DOHH2 (cell line): Measurements from ENCODE around the gene LRMDA.

Experiments
- H3F3A ChIP-seq: fragments of 200-600 bp; sonication (generic), shearing (Covaris generic); 2 replicates; pipeline ENCODE4 v1.6.0; 2016; ENCODE audit warnings: antibody characterized with exemption, mild to moderate bottlenecking; ENCODE audit not compliant: control insufficient read depth, insufficient read depth
- H3K27ac ChIP-seq: fragments of 200-600 bp; sonication (generic); 2 replicates; pipeline ENCODE4 v1.5.1; 2014; ENCODE audit warnings: low read depth, mild to moderate bottlenecking, low read length, moderate library complexity
- H3K27me3 ChIP-seq: fragments of 200-600 bp; sonication (generic); 2 replicates; pipeline ENCODE4 v1.6.1; 2014; ENCODE audit warnings: mild to moderate bottlenecking, low read length, mixed read lengths; ENCODE audit not compliant: control insufficient read depth
- H3K36me3 ChIP-seq: fragments of 200-600 bp; sonication (generic); 2 replicates; pipeline ENCODE4 v1.6.1; 2014; ENCODE audit warnings: mild to moderate bottlenecking, low read length, moderate library complexity, mixed read lengths; ENCODE audit not compliant: control insufficient read depth
- H3K4me1 ChIP-seq: fragments of 200-600 bp; sonication (generic); 2 replicates; pipeline ENCODE4 v1.6.1; 2014; ENCODE audit warnings: mild to moderate bottlenecking, low read length, mixed read lengths; ENCODE audit not compliant: control insufficient read depth
- H3K4me2 ChIP-seq: fragments of 200-600 bp; sonication (generic); 2 replicates; pipeline ENCODE4 v1.6.0; 2014; ENCODE audit warnings: mild to moderate bottlenecking, low read length, moderate library complexity
- H3K4me3 ChIP-seq: fragments of 200-600 bp; sonication (generic); 2 replicates; pipeline ENCODE4 v1.5.1; 2014; ENCODE audit warnings: mild to moderate bottlenecking, low read length, mixed read lengths
- H3K79me2 ChIP-seq: fragments of 200-600 bp; sonication (generic); 2 replicates; pipeline ENCODE4 v1.6.1; 2014; ENCODE audit warnings: mild to moderate bottlenecking, low read length, mixed read lengths; ENCODE audit not compliant: control insufficient read depth
- H3K9me2 ChIP-seq: fragments of 200-600 bp; sonication (generic); replicated peaks from 2 replicates; pipeline ENCODE4 v1.6.1; 2014; ENCODE audit warnings: mild to moderate bottlenecking, low read length, mixed read lengths; ENCODE audit not compliant: control insufficient read depth
- H3K9me3 ChIP-seq: fragments of 200-600 bp; sonication (generic); 2 replicates; pipeline ENCODE4 v1.6.1; 2014; ENCODE audit warnings: antibody characterized with exemption, low read length, mixed read lengths; ENCODE audit not compliant: control insufficient read depth, insufficient read depth
- H4K20me1 ChIP-seq: fragments of 200-600 bp; sonication (generic); 2 replicates; pipeline ENCODE4 v1.6.0; 2014; ENCODE audit warnings: low read depth, mild to moderate bottlenecking, antibody characterized with exemption, low read length, moderate library complexity; ENCODE audit not compliant: control insufficient read depth, insufficient read depth
- EZH2phosphoT487 ChIP-seq: fragments of 200-600 bp; sonication (generic); IDR thresholded peaks from 2 replicates; pipeline ENCODE4 v1.6.1; 2017; ENCODE audit warnings: borderline replicate concordance, mild to moderate bottlenecking, antibody characterized with exemption, low read length, moderate library complexity, mixed read lengths
- TF ChIP-seq, protein P1 (sequence below): fragments of 200-600 bp; sonication (generic); IDR thresholded peaks from one replicate; pipeline ENCODE4 v1.5.1; 2014; ENCODE audit warnings: antibody characterized with exemption, mild to moderate bottlenecking, low read depth, low read length; ENCODE audit not compliant: poor library complexity, severe bottlenecking

The LRMDA gene

DNA sequence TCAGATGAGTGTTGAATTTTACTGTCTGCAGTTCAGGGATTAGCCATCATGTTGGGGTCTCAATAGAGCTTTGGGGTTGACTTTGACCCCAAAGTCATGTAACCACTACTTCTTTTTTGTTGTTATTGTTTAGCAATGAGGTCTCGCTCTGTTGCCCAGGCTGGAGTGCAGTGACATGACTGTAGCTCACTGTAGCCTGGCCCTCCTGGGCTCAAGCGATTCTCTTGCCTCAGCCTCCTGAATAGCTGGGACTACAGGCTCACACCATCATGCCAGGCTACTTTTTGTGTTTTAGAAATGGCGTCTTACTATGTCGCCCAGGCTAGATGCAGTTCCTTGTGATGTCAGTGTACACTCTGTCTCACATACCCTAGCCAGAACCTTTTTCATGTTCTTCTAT is 598.4 kb downstream of the LRMDA start:
- Histone ChIP-seq H3K27ac (no peak overlapping the region), H3K27me3 (no peaks in the 10 kb centered on the region), H3K9me2 (no peaks in the 10 kb centered on the region)

DNA sequence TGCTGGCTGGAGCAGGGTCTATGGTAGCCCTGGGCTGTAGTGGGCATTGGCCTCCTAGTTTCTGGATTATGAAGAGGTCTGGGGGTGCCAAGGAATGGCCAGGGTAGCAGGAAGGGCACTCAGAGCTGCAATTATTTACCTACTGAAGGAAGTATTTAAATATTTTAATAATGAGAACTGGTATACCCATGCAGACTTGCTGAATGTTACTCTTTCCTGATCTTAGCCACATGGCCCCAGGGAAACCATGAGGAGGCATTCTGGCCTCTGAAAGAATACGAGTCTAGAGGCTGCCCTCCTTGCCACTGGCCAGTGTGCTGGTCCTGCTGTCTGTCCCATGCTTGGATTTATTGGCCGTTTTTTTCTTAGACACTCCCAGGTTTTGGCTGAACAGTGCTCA is 599.7 kb downstream of the LRMDA start:
- TF ChIP-seq, protein P1, sequence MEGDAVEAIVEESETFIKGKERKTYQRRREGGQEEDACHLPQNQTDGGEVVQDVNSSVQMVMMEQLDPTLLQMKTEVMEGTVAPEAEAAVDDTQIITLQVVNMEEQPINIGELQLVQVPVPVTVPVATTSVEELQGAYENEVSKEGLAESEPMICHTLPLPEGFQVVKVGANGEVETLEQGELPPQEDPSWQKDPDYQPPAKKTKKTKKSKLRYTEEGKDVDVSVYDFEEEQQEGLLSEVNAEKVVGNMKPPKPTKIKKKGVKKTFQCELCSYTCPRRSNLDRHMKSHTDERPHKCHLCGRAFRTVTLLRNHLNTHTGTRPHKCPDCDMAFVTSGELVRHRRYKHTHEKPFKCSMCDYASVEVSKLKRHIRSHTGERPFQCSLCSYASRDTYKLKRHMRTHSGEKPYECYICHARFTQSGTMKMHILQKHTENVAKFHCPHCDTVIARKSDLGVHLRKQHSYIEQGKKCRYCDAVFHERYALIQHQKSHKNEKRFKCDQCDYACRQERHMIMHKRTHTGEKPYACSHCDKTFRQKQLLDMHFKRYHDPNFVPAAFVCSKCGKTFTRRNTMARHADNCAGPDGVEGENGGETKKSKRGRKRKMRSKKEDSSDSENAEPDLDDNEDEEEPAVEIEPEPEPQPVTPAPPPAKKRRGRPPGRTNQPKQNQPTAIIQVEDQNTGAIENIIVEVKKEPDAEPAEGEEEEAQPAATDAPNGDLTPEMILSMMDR: no peak
- no peak for TF ChIP-seq EZH2phosphoT487
- H3K27ac ChIP-seq: no peak overlapping the region

More for the DNA sequence above, 598.4 kb downstream of the LRMDA start:
- Histone ChIP-seq H4K20me1 (no peaks in the 10 kb centered on the region), H3K79me2 (no peaks in the 10 kb centered on the region), H3K4me1 (no peaks in the 10 kb centered on the region), H3K36me3 (no peaks in the 10 kb centered on the region), H3K4me2 (no peak overlapping the region), H3K9me3 (no peaks in the 10 kb centered on the region), H3K4me3 (no peak overlapping the region), H3F3A (no peaks in the 10 kb centered on the region)
- TF ChIP-seq, protein P1: no peak
- no peak for TF ChIP-seq EZH2phosphoT487

DNA sequence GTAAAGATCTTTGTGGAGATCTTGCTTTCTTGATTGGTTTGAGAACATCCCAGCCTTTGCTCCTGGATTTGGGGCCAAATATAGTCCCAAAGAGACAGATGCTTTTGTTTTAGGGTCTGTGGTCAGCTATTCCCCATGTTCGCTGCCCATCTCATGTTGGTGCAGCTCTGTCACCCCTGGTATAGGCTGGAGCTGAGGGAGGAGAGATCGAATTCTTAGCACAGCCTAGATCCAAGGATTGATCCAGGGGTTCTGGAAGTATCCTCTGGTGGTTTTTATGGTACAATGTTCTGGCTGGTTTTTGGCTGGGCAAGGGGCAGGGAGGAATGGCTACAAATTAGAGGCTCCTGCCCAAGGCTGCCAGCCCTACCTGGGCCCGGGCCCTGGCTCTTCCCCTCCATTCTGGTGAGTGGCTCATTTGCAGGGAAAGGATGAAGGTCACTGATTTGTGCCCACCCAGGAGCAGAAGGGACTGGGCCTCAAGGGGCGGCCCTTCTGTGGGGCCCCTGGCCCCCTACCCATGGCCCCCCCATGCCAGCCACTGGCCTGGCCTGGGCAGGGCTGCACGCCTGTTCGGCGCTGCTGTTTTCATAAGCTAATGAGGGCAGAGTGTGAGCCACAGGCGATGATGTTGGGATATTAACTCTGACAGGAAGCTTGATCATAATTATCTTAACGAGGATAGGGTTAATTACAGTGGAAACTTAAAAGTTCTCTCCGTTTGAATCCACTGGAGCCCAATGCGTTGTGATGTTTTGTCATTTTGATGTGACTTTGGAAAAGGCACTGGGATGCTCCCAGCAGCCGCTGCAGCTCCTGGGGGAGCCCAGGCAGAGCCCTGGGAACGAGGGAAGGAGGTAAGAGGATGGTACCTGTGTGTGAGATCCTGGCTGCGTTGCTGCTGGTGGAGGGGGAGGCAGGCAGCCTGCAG is 600.6 kb downstream of the LRMDA start:
- Histone ChIP-seq H3K79me2 (no peaks in the 10 kb centered on the region), H3K9me2 (no peaks in the 10 kb centered on the region), H3F3A (no peaks in the 10 kb centered on the region), H3K9me3 (no peaks in the 10 kb centered on the region), H3K27ac (no peak overlapping the region), H3K4me2 (no peak overlapping the region), H3K27me3 (no peaks in the 10 kb centered on the region), H3K4me3 (no peak overlapping the region), H3K4me1 (no peaks in the 10 kb centered on the region), H4K20me1 (no peaks in the 10 kb centered on the region), H3K36me3 (no peaks in the 10 kb centered on the region)
- no peak for TF ChIP-seq EZH2phosphoT487
- TF ChIP-seq, protein P1: no peak

More for the DNA sequence above, 599.7 kb downstream of the LRMDA start:
- Histone ChIP-seq H3K9me2 (no peaks in the 10 kb centered on the region), H3F3A (no peaks in the 10 kb centered on the region), H3K9me3 (no peaks in the 10 kb centered on the region), H3K4me2 (no peak overlapping the region), H3K36me3 (no peaks in the 10 kb centered on the region), H3K79me2 (no peaks in the 10 kb centered on the region), H3K27me3 (no peaks in the 10 kb centered on the region), H3K4me3 (no peak overlapping the region), H4K20me1 (no peaks in the 10 kb centered on the region), H3K4me1 (no peaks in the 10 kb centered on the region)
